HCT116 (cell line): Measurements from ENCODE around the gene HSPA2. TPM values are rescaled to one million over a fixed set of nuclear protein-coding genes. Genes with fewer than 3 reads are reported as not detected.

Experiments
- ATAC-seq: fragments of 200-7000 bp; cut with Tn5 transposase; 2 replicates; pipeline ENCODE4 v1.9.1; 2020; ENCODE audit warnings: mild to moderate bottlenecking, moderate library complexity
- BruUV-seq: library from RNA; stranded (reverse); fragments of 400-500 nt; replicated peaks from 2 replicates; lab custom pipeline; 2021; lab: Mats Ljungman, UMichigan
- CTCF ChIA-PET: fragments of 300-600 bp; sonication (Branson Sonifier 250); formaldehyde crosslinking; loops from one replicate; lab custom pipeline; 2021; ENCODE audit warnings: antibody characterized with exemption; lab: Charles Lee
- POLR2A ChIA-PET: fragments of 300-600, 350-600 bp; sonication (Branson Sonifier 250); formaldehyde crosslinking; loops from one replicate; lab custom pipeline; 2021; ENCODE audit warnings: antibody characterized with exemption; lab: Charles Lee
- RAD21 ChIA-PET, 2 experiments: fragments of 300-600 bp; sonication (Branson Sonifier 250); formaldehyde crosslinking; loops; one replicate each; lab custom pipeline; 2023; ENCODE audit warnings: low total read pairs in 2 of 2; ENCODE audit not compliant: uncharacterized antibody in 2 of 2, unreplicated experiment in 2 of 2, low non-redundant PET in 1 of 2; lab: Charles Lee
- DNase-seq: peaks from one replicate; pipeline ENCODE4 v3.0.0-alpha.2; 2010; ENCODE audit warnings: low read depth, low spot score
- H2AFZ ChIP-seq: fragments of 200-600 bp; shearing (Covaris generic), sonication (generic); 2 replicates; pipeline ENCODE4 v1.6.1; 2017; ENCODE audit warnings: low read depth, mixed run types, mixed read lengths, antibody characterized with exemption, low read length; ENCODE audit not compliant: poor library complexity, severe bottlenecking
- H3K27ac ChIP-seq: 2 replicates; pipeline ENCODE4 v1.5.1; 2012; ENCODE audit warnings: low read depth, low read length
- H3K27me3 ChIP-seq: fragments of 200-600 bp; sonication (generic); 2 replicates; pipeline ENCODE4 v1.6.1; 2016; ENCODE audit warnings: mixed run types, low read length, mixed read lengths; ENCODE audit not compliant: insufficient read depth
- H3K36me3 ChIP-seq, 2 experiments: fragments of 200-500 bp in 1 of 2; fragments of 200-600 bp in 1 of 2; sonication (Bioruptor generic) in 1 of 2; sonication (generic) in 1 of 2; 2 replicates each; pipeline versions ENCODE4 v1.5.1 to v1.6.1; 2014 to 2016; ENCODE audit warnings: low read length in 2 of 2, inconsistent platforms in 1 of 2, mixed read lengths in 1 of 2, mixed run types in 1 of 2; ENCODE audit not compliant: insufficient read depth in 2 of 2, control insufficient read depth in 1 of 2
- H3K4me1 ChIP-seq, 2 experiments: fragments of 200-600 bp in 1 of 2; sonication (generic) in 1 of 2; 2 replicates each; pipeline versions ENCODE4 v1.5.1 to v1.6.1; 2012 to 2017; ENCODE audit warnings: low read length in 2 of 2, inconsistent platforms in 1 of 2, mild to moderate bottlenecking in 1 of 2, mixed read lengths in 1 of 2, mixed run types in 1 of 2, moderate library complexity in 1 of 2; ENCODE audit not compliant: insufficient read depth in 2 of 2, control insufficient read depth in 1 of 2
- H3K4me2 ChIP-seq: fragments of 200-600 bp; sonication (generic); 2 replicates; pipeline ENCODE4 v1.6.1; 2017; ENCODE audit warnings: mixed run types, low read length, mixed read lengths
- H3K4me3 ChIP-seq, 2 experiments: fragments of 200-600 bp in 1 of 2; sonication (generic) in 1 of 2; replicated peaks in 1 of 2; 2 replicates each; pipeline ENCODE4 v1.5.1; 2011 to 2016; ENCODE audit warnings: low read length in 2 of 2, control low read depth in 1 of 2, low read depth in 1 of 2, mild to moderate bottlenecking in 1 of 2, mixed read lengths in 1 of 2, mixed run types in 1 of 2
- H3K79me2 ChIP-seq: fragments of 200-600 bp; sonication (generic); 2 replicates; pipeline ENCODE4 v1.6.1; 2017; ENCODE audit warnings: mild to moderate bottlenecking, mixed run types, low read length, moderate library complexity, mixed read lengths; ENCODE audit not compliant: insufficient read depth
- H3K9ac ChIP-seq: fragments of 200-600 bp; sonication (generic); 2 replicates; pipeline ENCODE4 v1.6.1; 2016; ENCODE audit warnings: low read length, mixed read lengths
- H3K9me2 ChIP-seq: fragments of 200-600 bp; sonication (generic), shearing (Covaris generic); 2 replicates; pipeline ENCODE4 v1.6.1; 2017; ENCODE audit warnings: mixed run types, mild to moderate bottlenecking, moderate library complexity; ENCODE audit not compliant: insufficient read depth
- H3K9me3 ChIP-seq, 2 experiments: fragments of 200-500 bp in 1 of 2; fragments of 200-600 bp in 1 of 2; sonication (Bioruptor generic) in 1 of 2; sonication (generic) in 1 of 2; 2 replicates each; pipeline ENCODE4 v1.6.1; 2014 to 2017; ENCODE audit warnings: low read length in 2 of 2, mixed read lengths in 2 of 2, inconsistent platforms in 1 of 2, low read depth in 1 of 2, mild to moderate bottlenecking in 1 of 2, mixed run types in 1 of 2, moderate library complexity in 1 of 2; ENCODE audit not compliant: control insufficient read depth in 1 of 2, insufficient read depth in 1 of 2
- H4K20me1 ChIP-seq: fragments of 200-600 bp; sonication (generic), shearing (Covaris generic); 2 replicates; pipeline ENCODE4 v1.6.1; 2017; ENCODE audit warnings: mixed run types, mild to moderate bottlenecking, moderate library complexity; ENCODE audit not compliant: insufficient read depth
- ATF3 ChIP-seq: IDR thresholded peaks from 2 replicates; pipeline ENCODE4 v1.6.1; 2012
- CEBPB ChIP-seq: IDR thresholded peaks from 2 replicates; pipeline ENCODE4 v1.6.1; 2012; ENCODE audit warnings: low read depth
- CTCF ChIP-seq, 3 experiments: fragments of 200-600 bp in 1 of 3; sonication (generic) in 1 of 3; IDR thresholded peaks in 2 of 3; conservative IDR thresholded peaks in 1 of 3; 2 replicates each; pipeline ENCODE4 v1.5.1; 2012 to 2017; ENCODE audit warnings: low read depth in 2 of 3, low read length in 2 of 3, antibody characterized with exemption in 1 of 3, borderline replicate concordance in 1 of 3, control low read depth in 1 of 3, mild to moderate bottlenecking in 1 of 3, mixed read lengths in 1 of 3, mixed run types in 1 of 3, moderate library complexity in 1 of 3; ENCODE audit not compliant: insufficient read depth in 1 of 3
- EGR1 ChIP-seq: IDR thresholded peaks from 2 replicates; pipeline ENCODE4 v1.6.1; 2012; ENCODE audit warnings: low read depth
- EZH2 ChIP-seq: fragments of 200-600 bp; sonication (generic); IDR thresholded peaks from 2 replicates; pipeline ENCODE4 v1.6.1; 2017; ENCODE audit warnings: antibody characterized with exemption, mixed run types
- FOSL1 ChIP-seq: IDR thresholded peaks from 2 replicates; pipeline ENCODE4 v1.6.1; 2012; ENCODE audit warnings: low read depth
- JUND ChIP-seq: IDR thresholded peaks from 2 replicates; pipeline ENCODE4 v1.6.1; 2012
- MAX ChIP-seq: IDR thresholded peaks from 2 replicates; pipeline ENCODE4 v1.6.1; 2012
- POLR2A ChIP-seq: IDR thresholded peaks from 2 replicates; pipeline ENCODE4 v1.7.0; 2011; ENCODE audit warnings: borderline replicate concordance; ENCODE audit not compliant: insufficient read depth, insufficient read length; ENCODE audit errors: extremely low read depth
- POLR2AphosphoS5 ChIP-seq: IDR thresholded peaks from 2 replicates; pipeline ENCODE4 v1.6.1; 2011; ENCODE audit warnings: mild to moderate bottlenecking, low read depth, low read length, moderate library complexity
- RAD21 ChIP-seq: IDR thresholded peaks from 2 replicates; pipeline ENCODE4 v1.6.1; 2012; ENCODE audit warnings: low read depth, mild to moderate bottlenecking
- REST ChIP-seq: IDR thresholded peaks from 2 replicates; pipeline ENCODE4 v1.6.1; 2012; ENCODE audit warnings: low read depth
- SIN3A ChIP-seq: IDR thresholded peaks from 2 replicates; pipeline ENCODE4 v1.6.1; 2012; ENCODE audit warnings: low read depth
- SP1 ChIP-seq: IDR thresholded peaks from 2 replicates; pipeline ENCODE4 v1.6.1; 2012; ENCODE audit warnings: low read depth
- TCF7L2 ChIP-seq: IDR thresholded peaks from 2 replicates; pipeline ENCODE4 v1.7.0; 2011; ENCODE audit warnings: borderline replicate concordance, inconsistent platforms; ENCODE audit not compliant: insufficient read depth, insufficient read length; ENCODE audit errors: extremely low read depth
- YY1 ChIP-seq: IDR thresholded peaks from 2 replicates; pipeline ENCODE4 v1.6.1; 2011; ENCODE audit warnings: low read length, low read depth, moderate library complexity, mild to moderate bottlenecking; ENCODE audit not compliant: insufficient replicate concordance; ENCODE audit errors: extremely low read depth
- ZBTB33 ChIP-seq: IDR thresholded peaks from 2 replicates; pipeline ENCODE4 v1.6.1; 2011; ENCODE audit warnings: mild to moderate bottlenecking, low read length, moderate library complexity; ENCODE audit not compliant: insufficient replicate concordance; ENCODE audit errors: extremely low read depth
- ZFX ChIP-seq: fragments of 450-650 bp; IDR thresholded peaks from 2 replicates; pipeline ENCODE4 v1.6.1; 2017
- intact Hi-C: fragments of 100-400 bp; cut with micrococcal nuclease; formaldehyde crosslinking; loops from 2 replicates; pipeline ENCODE4 v1.10.0; 2022
- total RNA-seq: library from RNA; stranded (reverse); gene quantifications from one replicate; pipeline ENCODE4 v1.2.1, GENCODE V29; 2021; ENCODE audit not compliant: unreplicated experiment

The HSPA2 gene
- total RNA-seq, 1 experiment from 2014 or later, result 2.5 TPM

GRCh38 chr14:64518229-64518628 lies 22.3 kb upstream of the HSPA2 start:
- no peaks in the 10 kb centered on the region for H4K20me1 ChIP-seq
- POLR2A ChIA-PET, result no interaction called here
- H3K9me3 ChIP-seq, result no peaks in the 10 kb centered on the region
- no peaks in the 10 kb centered on the region for H3K27me3 ChIP-seq
- no peaks in the 10 kb centered on the region for H3K9me2 ChIP-seq
- H3K36me3 ChIP-seq, result peaks cover 3 to 8% of the 10 kb centered on the region in 2 experiments; a peak in 3 of 4 replicates
- intact Hi-C loops, result loop anchor here (10.0 kb wide), 1 partner anchor 117 kb away; no protein-coding TSS in a partner anchor
- ATAC-seq, result no peak
- TF ChIP-seq YY1 (no peak), EGR1 (no peak), JUND (no peak), RAD21 (no peak), ZBTB33 (no peak), POLR2AphosphoS5 (no peak), FOSL1 (no peak), ATF3 (no peak), MAX (no peak), CEBPB (no peak), SP1 (no peak), TCF7L2 (no peak), POLR2A (no peak), CTCF (IDR thresholded peaks at IDR 0.05 in 2 of 3, conservative IDR thresholded peaks at IDR 0.05 in 1 of 3; ENCODE audit: borderline replicate concordance in 1 of 3, insufficient read depth in 1 of 3, low read depth in 2 of 3, low read length in 2 of 3) (no peak), EZH2 (no peak), REST (no peak), ZFX (no peak), SIN3A (no peak)
- TF ChIP-seq, all 23 proteins: peak for 0
- Histone ChIP-seq H3K79me2 (peaks cover 56% of the 10 kb centered on the region), H3K4me2 (no peak overlapping the region), H3K9ac (no peak overlapping the region), H3K4me3 (no peak overlapping the region), H2AFZ (no peak overlapping the region), H3K27ac (no peak overlapping the region), H3K4me1 (no peaks in the 10 kb centered on the region)
- ChIA-PET CTCF (no interaction called here), RAD21 (no interaction called here)
- DNase-seq, result no peak
- BruUV-seq, result no TSS peak
